Measurements from ENCODE around the gene S100B. TPM values are rescaled to one million over a fixed set of nuclear protein-coding genes. Genes with fewer than 3 reads are reported as not detected.

The S100B gene
- total RNA-seq, 1 experiment from 2014 or later: not detected

GRCh38 chr21:46646541-46647154 lies 41.8 kb upstream of the S100B start (continued):
- no peak for TF ChIP-seq REST (IDR thresholded peaks at IDR 0.05; ENCODE audit: low read depth)
- no peak for TF ChIP-seq CBX3 (IDR thresholded peaks at IDR 0.05; ENCODE audit: low read depth)
- TF ChIP-seq CEBPB (IDR thresholded peaks at IDR 0.05; ENCODE audit: low read depth): no peak
- no peak for TF ChIP-seq SP1 (IDR thresholded peaks at IDR 0.05; ENCODE audit: low read depth)
- no peak for TF ChIP-seq JUND (IDR thresholded peaks at IDR 0.05)
- TF ChIP-seq, protein P1, sequence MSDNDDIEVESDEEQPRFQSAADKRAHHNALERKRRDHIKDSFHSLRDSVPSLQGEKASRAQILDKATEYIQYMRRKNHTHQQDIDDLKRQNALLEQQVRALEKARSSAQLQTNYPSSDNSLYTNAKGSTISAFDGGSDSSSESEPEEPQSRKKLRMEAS (IDR thresholded peaks at IDR 0.05): no peak
- no peak for TF ChIP-seq ELF1 (IDR thresholded peaks at IDR 0.05; ENCODE audit: borderline replicate concordance, low read depth)
- no peak for TF ChIP-seq ZNF274 (IDR thresholded peaks at IDR 0.05; ENCODE audit: low read depth, low read length)
- TF ChIP-seq, protein P2, sequence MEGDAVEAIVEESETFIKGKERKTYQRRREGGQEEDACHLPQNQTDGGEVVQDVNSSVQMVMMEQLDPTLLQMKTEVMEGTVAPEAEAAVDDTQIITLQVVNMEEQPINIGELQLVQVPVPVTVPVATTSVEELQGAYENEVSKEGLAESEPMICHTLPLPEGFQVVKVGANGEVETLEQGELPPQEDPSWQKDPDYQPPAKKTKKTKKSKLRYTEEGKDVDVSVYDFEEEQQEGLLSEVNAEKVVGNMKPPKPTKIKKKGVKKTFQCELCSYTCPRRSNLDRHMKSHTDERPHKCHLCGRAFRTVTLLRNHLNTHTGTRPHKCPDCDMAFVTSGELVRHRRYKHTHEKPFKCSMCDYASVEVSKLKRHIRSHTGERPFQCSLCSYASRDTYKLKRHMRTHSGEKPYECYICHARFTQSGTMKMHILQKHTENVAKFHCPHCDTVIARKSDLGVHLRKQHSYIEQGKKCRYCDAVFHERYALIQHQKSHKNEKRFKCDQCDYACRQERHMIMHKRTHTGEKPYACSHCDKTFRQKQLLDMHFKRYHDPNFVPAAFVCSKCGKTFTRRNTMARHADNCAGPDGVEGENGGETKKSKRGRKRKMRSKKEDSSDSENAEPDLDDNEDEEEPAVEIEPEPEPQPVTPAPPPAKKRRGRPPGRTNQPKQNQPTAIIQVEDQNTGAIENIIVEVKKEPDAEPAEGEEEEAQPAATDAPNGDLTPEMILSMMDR (IDR thresholded peaks at IDR 0.05 in 2 of 3, conservative IDR thresholded peaks at IDR 0.05 in 1 of 3; ENCODE audit: borderline replicate concordance in 1 of 3, insufficient read depth in 1 of 3, low read depth in 2 of 3, low read length in 2 of 3): no peak
- TF ChIP-seq EGR1 (IDR thresholded peaks at IDR 0.05; ENCODE audit: low read depth): no peak
- no peak for TF ChIP-seq ZFX (IDR thresholded peaks at IDR 0.05)
